ENCODE measurements around the gene PIK3AP1. TPM values are rescaled to one million over a fixed set of nuclear protein-coding genes. Genes with fewer than 3 reads are reported as not detected.

PIK3AP1 gene
- total and polyA plus RNA-seq, 2 of the 8 experiments (the other 6 are each of a cell fraction or from before 2014, with no cell fraction given), result 1.9 to 4.5 TPM

- Histone ChIP-seq H4K91ac (replicated peaks; ENCODE audit: insufficient read length, low read length) (no peak overlapping the region), H2AFZ (ENCODE audit: low read length) (no peak overlapping the region), H3K23me2 (ENCODE audit: low read depth, low read length) (no peaks in the 10 kb centered on the region), H3K27me3 (replicated peaks in 1 of 4; ENCODE audit: control insufficient read depth in 3 of 4, extremely low read depth in 1 of 4, insufficient read depth in 3 of 4, low read length in 3 of 4) (no peaks in the 10 kb centered on the region), H4K20me1 (replicated peaks in 1 of 2; ENCODE audit: control insufficient read depth in 1 of 2, insufficient read depth in 2 of 2, low read length in 2 of 2) (no peaks in the 10 kb centered on the region), H3K18ac (ENCODE audit: extremely low read depth, low read length) (no peak overlapping the region), H3K9ac (replicated peaks in 1 of 4; ENCODE audit: extremely low read depth in 1 of 4, low read depth in 3 of 4, low read length in 3 of 4) (no peak overlapping the region), H2AK5ac (ENCODE audit: low read depth, low read length) (no peak overlapping the region), H2BK120ac (replicated peaks; ENCODE audit: low read depth, low read length) (no peak overlapping the region), H2BK15ac (ENCODE audit: low read length) (no peak overlapping the region), H3K56ac (replicated peaks; ENCODE audit: insufficient read length, low read depth, low read length) (no peak overlapping the region), H3K4me1 (replicated peaks in 1 of 4; ENCODE audit: control insufficient read depth in 3 of 4, insufficient read depth in 4 of 4, low read length in 3 of 4) (no peaks in the 10 kb centered on the region), H4K8ac (ENCODE audit: extremely low read depth, insufficient read depth, low read length) (no peak overlapping the region), H3K36me3 (ENCODE audit: control insufficient read depth in 2 of 4, insufficient read depth in 4 of 4, low read length in 3 of 4) (no peaks in the 10 kb centered on the region; a peak in 1 of 8 replicates), H3K14ac (ENCODE audit: insufficient read length) (no peak overlapping the region), H3K23ac (ENCODE audit: insufficient read length) (no peak overlapping the region), H3K9me3 (ENCODE audit: insufficient read depth in 2 of 2, low read depth in 1 of 2, low read length in 1 of 2) (peaks cover 25 to 26% of the 10 kb centered on the region in 2 experiments), H2BK5ac (ENCODE audit: low read depth, low read length) (no peak overlapping the region), H3K27ac (ENCODE audit: low read depth, low read length) (no peak overlapping the region), H3K79me1 (ENCODE audit: low read depth, low read length) (no peaks in the 10 kb centered on the region), H2BK12ac (ENCODE audit: low read depth, low read length) (no peak overlapping the region), H4K5ac (ENCODE audit: insufficient read length, low read depth, low read length) (no peak overlapping the region), H3K79me2 (ENCODE audit: control insufficient read depth in 1 of 2, insufficient read depth in 2 of 2, low read length in 2 of 2) (no peaks in the 10 kb centered on the region), H2BK20ac (ENCODE audit: low read length) (no peak overlapping the region), H3K4me3 (ENCODE audit: extremely low read depth in 1 of 4, insufficient read depth in 2 of 4, low read depth in 3 of 4, low read length in 4 of 4) (no peak overlapping the region), H3K4me2 (ENCODE audit: insufficient read depth in 1 of 2, low read depth in 2 of 2, low read length in 2 of 2) (no peak overlapping the region), H3K4ac (replicated peaks; ENCODE audit: insufficient read length, low read depth, low read length) (no peak overlapping the region)
- FAIRE-seq, result no peak
- CTCF ChIA-PET (ENCODE audit: partially characterized antibody), result no interaction called here
- POLR2A ChIA-PET (ENCODE audit: partially characterized antibody), result no interaction called here
- no peak for DNase-seq (ENCODE audit: low read depth in 1 of 2, low spot score in 2 of 2)
- WGBS, 2 experiments (ENCODE audit: extremely low coverage in 1 of 2, insufficient coverage in 1 of 2, insufficient read length in 1 of 2, insufficient replicate concordance in 2 of 2, low coverage in 1 of 2, low lambda C conversion rate in 2 of 2, missing lambda C conversion rate in 1 of 2), result 91% methylated on average over 11 of the region's 11 CpGs; no CpG with 5 or more reads in 1 of the 2 experiments
- TF ChIP-seq SP2 (IDR thresholded peaks at IDR 0.05; ENCODE audit: low read length) (no peak), RFX5 (IDR thresholded peaks at IDR 0.05; ENCODE audit: borderline replicate concordance, low read depth, low read length) (no peak), POLR2AphosphoS5 (IDR thresholded peaks at IDR 0.05; ENCODE audit: low read depth, low read length) (no peak), GTF2F1 (IDR thresholded peaks at IDR 0.05; ENCODE audit: borderline replicate concordance, low read depth, low read length) (no peak), E2F6 (IDR thresholded peaks at IDR 0.05) (no peak), BRCA1 (IDR thresholded peaks at IDR 0.05; ENCODE audit: low read depth, low read length) (no peak), TEAD4 (IDR thresholded peaks at IDR 0.05; ENCODE audit: low read depth, low read length) (no peak), CHD1 (IDR thresholded peaks at IDR 0.05; ENCODE audit: low read depth, low read length) (no peak)
Observed at GRCh38 chr10:96768136-96768535, 47.8 kb upstream of the PIK3AP1 start.

Measured in H1 (cell line).